ENCODE measurements around the gene FRY.

Gene FRY

GRCh38 chr13:32165796-32166195, 134.2 kb downstream of the FRY start:
- DNase-seq (ENCODE audit: extremely low spot score) = no peak
- ChIA-PET CTCF (interaction anchor here (0.7 to 4.1 kb wide), 9 partner anchors 8 to 142 kb away, joined by 3 to 28 read pairs (median 3); no protein-coding TSS in a partner anchor), POLR2A (no interaction called here)
- TF ChIP-seq, protein P1, sequence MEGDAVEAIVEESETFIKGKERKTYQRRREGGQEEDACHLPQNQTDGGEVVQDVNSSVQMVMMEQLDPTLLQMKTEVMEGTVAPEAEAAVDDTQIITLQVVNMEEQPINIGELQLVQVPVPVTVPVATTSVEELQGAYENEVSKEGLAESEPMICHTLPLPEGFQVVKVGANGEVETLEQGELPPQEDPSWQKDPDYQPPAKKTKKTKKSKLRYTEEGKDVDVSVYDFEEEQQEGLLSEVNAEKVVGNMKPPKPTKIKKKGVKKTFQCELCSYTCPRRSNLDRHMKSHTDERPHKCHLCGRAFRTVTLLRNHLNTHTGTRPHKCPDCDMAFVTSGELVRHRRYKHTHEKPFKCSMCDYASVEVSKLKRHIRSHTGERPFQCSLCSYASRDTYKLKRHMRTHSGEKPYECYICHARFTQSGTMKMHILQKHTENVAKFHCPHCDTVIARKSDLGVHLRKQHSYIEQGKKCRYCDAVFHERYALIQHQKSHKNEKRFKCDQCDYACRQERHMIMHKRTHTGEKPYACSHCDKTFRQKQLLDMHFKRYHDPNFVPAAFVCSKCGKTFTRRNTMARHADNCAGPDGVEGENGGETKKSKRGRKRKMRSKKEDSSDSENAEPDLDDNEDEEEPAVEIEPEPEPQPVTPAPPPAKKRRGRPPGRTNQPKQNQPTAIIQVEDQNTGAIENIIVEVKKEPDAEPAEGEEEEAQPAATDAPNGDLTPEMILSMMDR (IDR thresholded peaks at IDR 0.05; ENCODE audit: control extremely low read depth, extremely low read depth, low read depth, missing control alignments) = no peak

- no peak for DNase-seq (ENCODE audit: extremely low spot score)
- ChIA-PET POLR2A (no interaction called here), CTCF (interaction anchor here (1.0 to 4.1 kb wide), 3 partner anchors 10 to 258 kb away, joined by 3 to 28 read pairs (median 4); no protein-coding TSS in a partner anchor)
- TF ChIP-seq, protein P1 (IDR thresholded peaks at IDR 0.05; ENCODE audit: control extremely low read depth, extremely low read depth, low read depth, missing control alignments) = no peak
Observed at GRCh38 chr13:32168131-32168530, 136.6 kb downstream of the FRY start.

DNA sequence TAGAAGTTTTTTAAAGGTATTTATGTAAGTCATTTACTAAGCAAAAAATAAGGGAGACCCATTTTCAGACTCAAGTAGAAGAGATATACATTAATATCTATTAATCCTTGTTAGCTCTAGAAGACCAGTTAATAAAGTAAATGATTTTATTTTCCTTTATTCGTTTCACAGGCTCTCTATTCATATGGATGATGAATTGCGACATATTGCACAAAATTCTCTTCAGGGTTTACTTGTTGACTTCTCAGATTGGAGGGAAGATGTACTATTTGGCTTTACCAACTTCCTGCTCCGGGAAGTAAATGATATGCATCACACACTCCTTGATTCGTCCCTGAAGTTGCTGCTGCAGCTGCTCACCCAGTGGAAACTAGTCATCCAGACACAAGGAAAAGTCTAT, 139.3 kb downstream of the FRY start:
- CTCF ChIA-PET = no interaction called here

GRCh38 chr13:32173881-32174280, 142.3 kb downstream of the FRY start:
- TF ChIP-seq, protein P1 (IDR thresholded peaks at IDR 0.05; ENCODE audit: control extremely low read depth, extremely low read depth, low read depth, missing control alignments) = no peak
- ChIA-PET POLR2A (no interaction called here), CTCF (no interaction called here)
- DNase-seq (ENCODE audit: extremely low spot score) = no peak

More for the DNA sequence above, 139.3 kb downstream of the FRY start:
- TF ChIP-seq, protein P1 (IDR thresholded peaks at IDR 0.05; ENCODE audit: control extremely low read depth, extremely low read depth, low read depth, missing control alignments) = no peak
- no peak for DNase-seq (ENCODE audit: extremely low spot score)
- POLR2A ChIA-PET = no interaction called here

DNA sequence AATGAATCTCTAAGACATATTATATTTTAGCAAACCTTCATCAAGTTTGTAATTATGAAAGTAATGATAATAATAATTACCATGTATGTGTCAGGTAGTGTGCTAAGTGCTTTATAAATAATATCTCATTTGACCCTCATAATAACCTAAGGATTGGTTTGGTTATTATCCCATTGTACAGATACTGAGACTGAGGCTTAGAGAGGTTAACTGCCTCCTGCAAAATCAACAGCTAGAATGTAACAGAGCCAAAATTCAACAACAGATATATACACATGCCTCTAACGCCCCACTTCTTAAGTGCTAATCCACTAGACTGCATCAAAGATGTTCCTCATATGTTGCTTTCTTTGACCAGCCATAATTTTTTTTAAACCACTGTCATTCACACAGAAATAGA, 142.8 kb downstream of the FRY start:
- TF ChIP-seq, protein P1 (IDR thresholded peaks at IDR 0.05; ENCODE audit: control extremely low read depth, extremely low read depth, low read depth, missing control alignments) = no peak
- CTCF ChIA-PET = no interaction called here
- POLR2A ChIA-PET = no interaction called here
- DNase-seq (ENCODE audit: extremely low spot score) = no peak

- ChIA-PET POLR2A (no interaction called here), CTCF (interaction anchor here (0.9 to 5.4 kb wide), 4 partner anchors 9 to 23 kb away, joined by 3 to 28 read pairs (median 4); no protein-coding TSS in a partner anchor)
- TF ChIP-seq, protein P1 (IDR thresholded peaks at IDR 0.05; ENCODE audit: control extremely low read depth, extremely low read depth, low read depth, missing control alignments) = no peak
- DNase-seq (ENCODE audit: extremely low spot score) = no peak
Observed at GRCh38 chr13:32175307-32175706, 143.7 kb downstream of the FRY start.

Measured in GM10248 (cell line).